Endodermal cell (in vitro differentiated cells): ENCODE measurements around the gene PCNT. TPM values are rescaled to one million over a fixed set of nuclear protein-coding genes. Genes with fewer than 3 reads are reported as not detected.

Experiments used
- DNase-seq: peaks from one replicate; pipeline ENCODE4 v3.0.0-alpha.2; 2017
- H3K27ac ChIP-seq: 2 replicates; pipeline ENCODE4 v1.5.1; 2013; ENCODE audit warnings: mild to moderate bottlenecking, low read depth, low read length, moderate library complexity
- H3K27me3 ChIP-seq: 2 replicates; pipeline ENCODE4 v1.6.1; 2013; ENCODE audit warnings: mild to moderate bottlenecking, low read length, moderate library complexity; ENCODE audit not compliant: insufficient read depth, control insufficient read depth, poor library complexity, severe bottlenecking
- H3K36me3 ChIP-seq: 2 replicates; pipeline ENCODE4 v1.7.0; 2013; ENCODE audit warnings: mild to moderate bottlenecking, low read length, moderate library complexity; ENCODE audit not compliant: control insufficient read depth, insufficient read depth
- H3K4me1 ChIP-seq: one replicate; pipeline ENCODE4 v1.7.0; 2013; ENCODE audit warnings: low read length; ENCODE audit not compliant: control insufficient read depth, insufficient read depth
- H3K4me3 ChIP-seq: 2 replicates; pipeline ENCODE4 v1.5.1; 2013; ENCODE audit warnings: mild to moderate bottlenecking, low read length, moderate library complexity
- H3K9ac ChIP-seq: 2 replicates; pipeline ENCODE4 v1.6.1; 2013; ENCODE audit warnings: mild to moderate bottlenecking, low read length, moderate library complexity; ENCODE audit not compliant: poor library complexity, severe bottlenecking; ENCODE audit errors: extremely low read depth
- H3K9me3 ChIP-seq: 2 replicates; pipeline ENCODE4 v1.6.1; 2013; ENCODE audit warnings: mild to moderate bottlenecking, low read length, moderate library complexity; ENCODE audit not compliant: control insufficient read depth
- H3K27ac Mint-ChIP-seq: 2 replicates; pipeline ENCODE4 v1.8.0; 2020; ENCODE audit warnings: mixed read lengths
- H3K27me3 Mint-ChIP-seq: 2 replicates; pipeline ENCODE4 v1.8.0; 2021; ENCODE audit warnings: mild to moderate bottlenecking, mixed read lengths; ENCODE audit not compliant: insufficient read depth
- H3K36me3 Mint-ChIP-seq: 2 replicates; pipeline ENCODE4 v1.8.0; 2020; ENCODE audit warnings: low read depth, mixed read lengths
- H3K4me1 Mint-ChIP-seq: 2 replicates; pipeline ENCODE4 v1.8.0; 2020; ENCODE audit warnings: mixed read lengths
- H3K4me3 Mint-ChIP-seq: 2 replicates; pipeline ENCODE4 v1.8.0; 2020; ENCODE audit warnings: mild to moderate bottlenecking, moderate library complexity, mixed read lengths
- H3K9me3 Mint-ChIP-seq: 2 replicates; pipeline ENCODE4 v1.8.0; 2020; ENCODE audit warnings: mild to moderate bottlenecking, mixed read lengths
- CTCF ChIP-seq: fragments of 200-600 bp; sonication (generic); conservative IDR thresholded peaks from 2 replicates; pipeline ENCODE4 v1.5.0; 2021; ENCODE audit warnings: antibody characterized with exemption, mild to moderate bottlenecking
- WGBS, 2 experiments: methylation state at CpG; one replicate each; pipeline versions ENCODE4 v1.1.5 to v1.1.7; 2013; ENCODE audit warnings: missing lambda C conversion rate in 2 of 2, mixed read lengths in 1 of 2; ENCODE audit not compliant: insufficient coverage in 1 of 2, insufficient read length in 1 of 2; 5-methylcytosine and 5-hydroxymethylcytosine counted together
- total RNA-seq, 2 donors: library from RNA; stranded (reverse); fragmentation: NEBNext Ultra II Directional in 1 of 2; extraction: Animal tissue kit (Norgen Biotek cat#: 25700) in 1 of 2; gene quantifications; 2 replicates in 1 of 2; 3 replicates in 1 of 2; pipeline ENCODE4 v1.2.1, GENCODE V29; 2021

Gene PCNT
- total RNA-seq, 2 donors from 2014 or later = 40.1 to 40.7 TPM

GRCh38 chr21:46334351-46335140 is 10.6 kb downstream of the PCNT start:
- no peak for TF ChIP-seq CTCF
- H3K9me3 ChIP-seq = no peaks in the 10 kb centered on the region
- no peaks in the 10 kb centered on the region for H3K4me1 Mint-ChIP-seq
- H3K4me3 Mint-ChIP-seq = no peak overlapping the region
- H3K27ac ChIP-seq = no peak overlapping the region
- WGBS, 2 experiments = 97 to 99% methylated on average over 12 of the region's 12 CpGs
- H3K27me3 Mint-ChIP-seq = no peaks in the 10 kb centered on the region
- no peak for DNase-seq
- H3K4me3 ChIP-seq = no peak overlapping the region
- no peaks in the 10 kb centered on the region for H3K4me1 ChIP-seq
- peaks cover 79% of the 10 kb centered on the region for H3K36me3 ChIP-seq
- H3K27ac Mint-ChIP-seq = no peak overlapping the region
- no peak overlapping the region for H3K9ac ChIP-seq
- no peaks in the 10 kb centered on the region for H3K27me3 ChIP-seq
- H3K9me3 Mint-ChIP-seq = no peaks in the 10 kb centered on the region
- peaks cover 68% of the 10 kb centered on the region for H3K36me3 Mint-ChIP-seq

DNA sequence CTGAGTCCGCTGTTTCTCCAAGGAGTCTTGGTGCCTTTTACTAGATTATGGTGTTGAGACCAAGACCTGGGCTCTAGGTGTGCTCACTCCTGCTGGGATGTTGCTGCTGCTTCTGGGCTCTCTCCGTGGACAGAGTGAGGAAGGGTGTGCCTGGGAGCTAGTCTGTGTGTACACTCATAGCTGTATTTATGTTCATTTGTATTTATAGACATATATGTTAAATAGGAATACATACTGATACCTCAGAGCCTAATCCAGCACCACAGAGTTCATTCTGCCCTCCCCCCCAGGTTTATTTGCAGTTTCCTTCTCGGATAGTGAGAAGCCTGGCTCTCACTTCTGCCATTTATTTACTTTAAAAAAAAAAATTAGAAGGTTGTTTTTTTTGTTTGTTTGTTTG is 12.6 kb downstream of the PCNT start:
- H3K4me1 Mint-ChIP-seq = no peaks in the 10 kb centered on the region
- 99 to 100% methylated on average over 2 to 3 of the region's 3 CpGs for WGBS, 2 experiments

DNA sequence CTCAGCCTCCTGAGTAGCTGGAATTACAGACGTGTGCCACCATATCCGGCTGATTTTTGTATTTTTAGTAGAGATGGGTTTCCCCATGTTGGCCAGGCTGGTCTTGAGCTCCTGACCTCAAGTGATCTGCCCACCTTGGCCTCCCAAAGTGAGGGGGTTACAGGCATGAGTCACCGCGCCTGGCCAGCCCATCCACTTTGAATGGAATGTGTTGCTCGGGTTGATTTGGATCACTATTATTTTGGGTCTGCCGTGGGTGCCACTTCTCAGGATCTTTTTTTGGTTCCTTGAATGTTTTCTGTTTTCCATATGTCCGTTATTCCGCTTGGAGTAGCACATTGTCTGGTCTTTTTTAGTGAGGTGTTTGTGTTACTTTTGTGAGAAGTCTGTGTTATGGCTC is 17.0 kb downstream of the PCNT start:
- Histone ChIP-seq H3K27ac (no peak overlapping the region), H3K27me3 (no peaks in the 10 kb centered on the region), H3K9ac (no peak overlapping the region), H3K9me3 (no peaks in the 10 kb centered on the region), H3K36me3 (peaks cover 56% of the 10 kb centered on the region), H3K4me3 (no peak overlapping the region), H3K4me1 (no peaks in the 10 kb centered on the region)
- no peaks in the 10 kb centered on the region for H3K9me3 Mint-ChIP-seq
- no peaks in the 10 kb centered on the region for H3K4me1 Mint-ChIP-seq
- H3K4me3 Mint-ChIP-seq = no peak overlapping the region
- 98 to 100% methylated on average over 2 to 8 of the region's 8 CpGs for WGBS, 2 experiments
- H3K36me3 Mint-ChIP-seq = peaks cover 80% of the 10 kb centered on the region
- H3K27ac Mint-ChIP-seq = no peak overlapping the region
- TF ChIP-seq CTCF = no peak
- H3K27me3 Mint-ChIP-seq = no peaks in the 10 kb centered on the region
- no peak for DNase-seq

More for the DNA sequence above, 12.6 kb downstream of the PCNT start:
- Histone ChIP-seq H3K27me3 (no peaks in the 10 kb centered on the region), H3K9me3 (no peaks in the 10 kb centered on the region), H3K27ac (no peak overlapping the region), H3K4me3 (no peak overlapping the region), H3K36me3 (peaks cover 69% of the 10 kb centered on the region), H3K4me1 (no peaks in the 10 kb centered on the region), H3K9ac (no peak overlapping the region)
- peaks cover 73% of the 10 kb centered on the region for H3K36me3 Mint-ChIP-seq
- no peak overlapping the region for H3K27ac Mint-ChIP-seq
- H3K9me3 Mint-ChIP-seq = no peaks in the 10 kb centered on the region
- DNase-seq = no peak
- H3K4me3 Mint-ChIP-seq = no peak overlapping the region
- no peak for TF ChIP-seq CTCF
- no peaks in the 10 kb centered on the region for H3K27me3 Mint-ChIP-seq
